ENCODE measurements around the gene NFIA.

NFIA gene

GRCh38 chr1:61160526-61160925 is 78.2 kb downstream of the NFIA start:
- DNase-seq = no peak

- no peak for DNase-seq
Observed at GRCh38 chr1:61162520-61163258, 80.3 kb downstream of the NFIA start.

GRCh38 chr1:61163355-61163754 is 81.0 kb downstream of the NFIA start:
- DNase-seq = no peak

- DNase-seq = no peak
Observed at GRCh38 chr1:61165402-61165801, 83.0 kb downstream of the NFIA start.

GRCh38 chr1:61167309-61167708 is 84.9 kb downstream of the NFIA start:
- DNase-seq = no peak

GRCh38 chr1:61169045-61169444 is 86.7 kb downstream of the NFIA start:
- no peak for DNase-seq

- no peak for DNase-seq
Observed at GRCh38 chr1:61169634-61170033, 87.3 kb downstream of the NFIA start.

- no peak for DNase-seq
Observed at GRCh38 chr1:61170328-61171238, 88.2 kb downstream of the NFIA start.

- no peak for DNase-seq
Observed at GRCh38 chr1:61171346-61171745, 89.0 kb downstream of the NFIA start.

GRCh38 chr1:61171974-61172373 is 89.6 kb downstream of the NFIA start:
- no peak for DNase-seq

- no peak for DNase-seq
Observed at GRCh38 chr1:61173118-61173517, 90.8 kb downstream of the NFIA start.

GRCh38 chr1:61174060-61174795 is 91.9 kb downstream of the NFIA start:
- DNase-seq = no peak

- no peak for DNase-seq
Observed at GRCh38 chr1:61175976-61176375, 93.6 kb downstream of the NFIA start.

GRCh38 chr1:61181067-61182038 is 99.0 kb downstream of the NFIA start:
- DNase-seq = no peak

GRCh38 chr1:61182049-61182448 is 99.7 kb downstream of the NFIA start:
- no peak for DNase-seq

- DNase-seq = no peak
Observed at GRCh38 chr1:61182480-61182879, 100.1 kb downstream of the NFIA start.

GRCh38 chr1:61183471-61184039 is 101.2 kb downstream of the NFIA start:
- no peak for DNase-seq

GRCh38 chr1:61184040-61184713 is 101.8 kb downstream of the NFIA start:
- no peak for DNase-seq

GRCh38 chr1:61184714-61185106 is 102.3 kb downstream of the NFIA start:
- no peak for DNase-seq

- no peak for DNase-seq
Observed at GRCh38 chr1:61186753-61187152, 104.4 kb downstream of the NFIA start.
